ENCODE results near the gene GABBR2. TPM values are rescaled to one million over a fixed set of nuclear protein-coding genes. Genes with fewer than 3 reads are reported as not detected.

The GABBR2 gene
- total RNA-seq, 1 experiment from 2014 or later = 0.74 TPM

DNA sequence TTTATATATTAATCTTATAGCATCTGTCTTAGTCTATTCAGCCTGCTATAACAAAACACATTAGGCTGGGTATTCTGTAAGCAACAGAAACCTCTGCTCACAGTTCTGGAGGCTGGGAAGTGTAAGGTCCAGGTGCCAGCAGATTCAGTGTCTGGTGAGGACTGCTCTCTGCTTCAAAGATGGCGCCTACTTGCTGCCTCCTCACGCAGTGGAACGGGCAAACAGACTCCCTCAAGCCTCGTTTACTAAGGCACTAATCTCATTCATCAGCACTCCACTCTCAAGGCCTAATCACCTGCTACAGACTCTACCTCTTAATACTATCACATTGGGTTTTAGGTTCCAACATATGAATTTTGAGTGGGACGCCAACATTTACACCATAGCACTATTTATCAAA lies 448.1 kb downstream of the GABBR2 start:
- no peak for DNase-seq (ENCODE audit: low spot score)

DNA sequence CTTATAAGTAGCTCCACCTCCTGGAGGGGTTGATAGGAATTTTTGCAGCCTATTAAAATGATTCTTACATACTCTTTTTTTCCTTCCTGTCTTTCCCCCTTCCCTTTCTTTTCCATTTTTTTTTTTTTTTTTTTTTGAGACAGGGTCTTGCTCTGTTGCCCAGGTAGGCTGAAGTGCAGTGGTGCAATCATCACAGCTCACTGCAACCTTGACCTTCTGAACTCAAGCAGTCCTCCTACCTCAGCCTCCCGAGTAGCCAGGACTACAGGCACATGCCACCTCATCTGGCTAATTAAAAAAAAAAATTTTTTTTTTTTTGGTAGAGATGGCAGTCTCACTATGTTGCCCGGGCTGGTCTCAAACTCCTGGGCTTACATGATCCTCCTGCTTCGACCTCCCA lies 448.9 kb downstream of the GABBR2 start:
- no peak for DNase-seq (ENCODE audit: low spot score)

DNA sequence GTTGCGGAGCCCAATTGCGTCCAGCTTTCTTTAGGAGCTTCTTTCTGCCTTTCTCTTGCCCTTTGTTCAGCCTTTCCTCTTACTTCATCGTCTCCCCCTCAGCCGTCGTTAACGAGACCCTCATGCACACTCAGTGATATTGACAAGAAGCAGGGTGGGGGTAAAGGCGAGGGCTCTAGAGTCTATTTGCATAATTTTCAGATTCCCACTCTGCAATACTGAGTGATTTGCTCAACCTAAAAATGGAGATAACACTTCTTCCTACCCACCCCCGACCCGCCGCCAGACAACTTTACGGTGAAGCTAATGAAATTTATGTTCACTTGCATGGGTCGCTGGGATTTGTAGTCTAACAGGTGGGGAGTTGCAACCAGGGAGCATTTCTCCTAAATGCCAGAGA lies 452.0 kb downstream of the GABBR2 start:
- DNase-seq (ENCODE audit: low spot score) = peak; percentile 20

DNA sequence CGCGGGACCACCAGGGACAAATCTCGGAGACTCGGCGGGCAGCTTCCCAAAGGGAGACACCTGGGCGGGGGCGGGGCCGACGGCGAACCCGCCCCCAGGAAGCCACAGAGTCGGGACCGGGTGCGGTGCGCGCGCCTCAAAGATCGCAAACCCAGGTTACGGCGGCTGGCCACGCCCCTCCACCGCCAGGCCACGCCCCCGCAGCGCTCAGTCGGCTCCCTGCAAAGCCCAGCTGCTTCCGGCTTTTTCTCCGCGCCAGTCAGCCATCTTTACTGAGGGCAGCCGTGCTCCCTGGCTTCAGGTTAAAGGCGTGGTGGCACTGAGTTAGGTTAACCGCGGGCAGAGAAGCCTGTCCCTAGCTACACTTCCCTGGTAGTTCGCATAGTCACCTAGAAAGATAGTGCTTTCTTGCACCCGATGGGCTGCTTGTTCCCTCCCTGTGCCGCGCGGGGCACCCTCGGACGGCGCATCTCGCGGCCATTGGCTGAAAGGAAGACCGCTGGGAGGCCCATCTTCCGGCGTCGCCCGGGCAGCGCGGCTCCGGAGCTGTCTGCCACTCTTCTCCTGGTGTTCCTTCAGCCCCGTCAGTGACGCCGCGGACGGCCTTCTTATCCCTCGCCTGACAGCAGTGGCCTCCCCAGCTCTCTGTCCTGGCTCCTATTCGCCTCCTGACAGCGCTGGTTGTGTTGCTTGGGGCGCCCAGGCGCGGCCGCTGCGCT lies 453.0 kb downstream of the GABBR2 start, which contains the start of gene TBC1D2:
TBC1D2 (minus strand) TSS at position 72 of the 719 bp plus-strand sequence. CDS start 108 bp downstream, outside the sequence.
- peak; percentile 96 for DNase-seq (ENCODE audit: low spot score)

DNA sequence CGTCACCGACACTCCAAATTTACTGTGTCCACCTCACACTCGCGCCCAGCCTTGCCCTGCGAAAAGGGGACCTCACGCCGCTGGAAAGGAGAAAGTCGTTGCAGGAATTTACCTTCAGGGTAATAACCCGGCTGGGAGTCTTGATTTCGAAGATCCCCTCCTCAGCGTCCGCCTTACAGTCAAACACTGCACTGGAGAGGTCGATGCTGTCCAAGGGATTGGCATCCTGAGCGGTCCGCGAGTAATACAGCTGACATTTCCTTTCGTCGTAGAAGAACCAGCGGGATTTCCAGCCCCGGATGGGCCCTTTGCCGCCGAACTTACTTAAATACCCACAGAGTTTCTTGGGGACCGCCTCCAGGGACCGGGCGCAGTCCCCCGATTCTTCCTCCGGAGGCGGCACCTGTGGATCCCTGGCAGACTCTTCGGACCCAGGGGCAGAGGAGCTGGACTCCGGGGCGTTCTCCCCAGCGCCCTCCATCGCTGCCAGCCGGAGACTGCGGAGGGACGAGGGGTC lies 453.6 kb downstream of the GABBR2 start:
- DNase-seq (ENCODE audit: low spot score) = peak; percentile 70

DNA sequence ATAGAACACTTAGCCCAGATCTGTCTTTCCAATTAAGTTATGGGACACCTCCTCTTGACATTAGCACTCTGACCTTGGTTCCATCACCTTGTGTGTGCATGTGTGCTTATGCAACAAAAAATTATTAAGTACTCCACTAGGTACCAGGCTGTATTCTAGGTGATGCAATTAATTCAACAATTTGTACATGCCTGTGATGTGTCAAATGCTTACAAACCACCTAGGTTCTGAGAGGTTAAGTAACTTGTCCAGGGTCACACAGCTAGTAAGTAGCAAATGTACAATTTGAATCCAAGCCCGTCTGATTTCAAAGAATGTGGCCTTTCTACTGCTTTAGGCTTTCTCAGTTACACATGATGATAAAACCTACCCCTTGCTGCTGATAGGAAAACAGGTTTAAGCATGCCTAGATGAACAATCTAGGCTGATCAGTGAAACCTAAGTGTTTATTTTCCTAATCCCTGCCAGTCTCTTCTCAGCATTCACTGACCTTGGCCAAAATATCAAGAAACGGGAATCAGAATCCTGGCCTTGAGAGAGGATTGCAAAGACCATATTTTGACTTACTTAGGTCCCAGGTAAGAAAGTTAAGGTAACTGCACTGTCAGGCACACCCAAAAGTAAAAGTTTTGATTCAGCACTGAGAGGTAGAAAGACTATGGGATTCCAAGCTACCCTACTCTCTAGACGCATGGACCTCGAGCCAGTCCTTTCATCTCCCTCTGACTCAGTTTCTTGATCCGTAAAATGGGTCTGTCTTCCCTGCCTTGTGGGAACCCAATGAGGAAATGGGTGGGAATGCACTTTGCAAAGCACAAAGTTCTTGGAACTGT lies 454.3 kb downstream of the GABBR2 start:
- no peak for DNase-seq (ENCODE audit: low spot score)

DNA sequence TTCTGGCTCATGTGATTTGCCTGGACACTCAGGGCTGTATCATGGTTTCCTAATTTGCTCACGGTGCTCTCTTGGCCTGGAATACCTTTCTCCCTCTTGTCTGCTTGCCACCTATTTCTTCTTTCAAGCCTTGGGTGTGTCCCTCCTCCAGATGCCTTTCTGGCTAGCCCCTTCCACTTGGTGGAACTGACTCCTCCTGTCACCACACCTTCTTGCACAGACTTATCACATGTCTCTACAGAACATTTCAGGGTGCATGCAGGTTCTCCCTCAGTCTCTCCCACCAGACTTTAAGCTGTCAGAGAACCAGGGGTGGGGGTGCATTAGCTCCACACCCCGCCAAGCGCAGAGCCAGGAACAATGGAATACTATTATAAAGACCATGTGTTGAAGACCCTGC lies 455.2 kb downstream of the GABBR2 start:
- DNase-seq (ENCODE audit: low spot score) = peak; percentile 47

DNA sequence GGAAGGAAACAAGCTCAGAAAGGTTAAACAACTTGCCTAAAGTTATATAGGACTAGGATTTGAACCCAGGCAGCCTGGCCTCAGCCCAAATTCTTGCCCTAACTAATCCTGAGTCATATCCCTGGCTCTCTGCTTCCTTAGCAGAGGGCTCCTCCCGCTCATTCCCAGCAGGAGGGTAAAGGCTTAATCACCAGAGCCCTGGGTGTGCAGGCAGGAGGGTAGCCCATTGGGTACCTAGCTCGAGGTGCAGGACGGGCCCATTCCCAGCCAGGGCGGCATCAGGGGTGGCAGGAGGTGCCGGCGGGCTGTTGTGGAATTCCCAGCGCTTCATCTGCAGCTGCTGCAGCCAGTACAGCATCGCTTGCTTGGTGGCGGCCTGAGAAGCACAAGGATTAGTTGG lies 457.2 kb downstream of the GABBR2 start:
- DNase-seq (ENCODE audit: low spot score) = peak; percentile 99

DNA sequence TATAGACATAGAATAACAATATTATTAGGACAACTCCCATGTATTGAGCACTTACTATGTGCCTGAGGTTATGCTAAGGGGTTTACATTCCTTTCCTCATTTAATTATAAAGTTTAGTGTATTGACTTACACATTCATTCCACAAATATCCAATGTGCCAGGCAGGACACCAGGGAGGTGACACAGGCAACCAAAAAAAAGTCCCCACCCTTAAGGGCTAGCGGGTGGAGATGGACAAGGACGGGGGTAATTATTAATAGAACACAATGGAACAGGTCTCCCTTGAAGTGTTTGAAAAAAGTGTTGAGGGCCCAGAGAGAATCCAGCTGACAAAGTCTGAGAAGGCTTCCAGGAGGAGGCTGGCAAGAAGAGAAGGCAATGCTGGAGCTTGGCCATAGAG lies 459.0 kb downstream of the GABBR2 start:
- no peak for DNase-seq (ENCODE audit: low spot score)

DNA sequence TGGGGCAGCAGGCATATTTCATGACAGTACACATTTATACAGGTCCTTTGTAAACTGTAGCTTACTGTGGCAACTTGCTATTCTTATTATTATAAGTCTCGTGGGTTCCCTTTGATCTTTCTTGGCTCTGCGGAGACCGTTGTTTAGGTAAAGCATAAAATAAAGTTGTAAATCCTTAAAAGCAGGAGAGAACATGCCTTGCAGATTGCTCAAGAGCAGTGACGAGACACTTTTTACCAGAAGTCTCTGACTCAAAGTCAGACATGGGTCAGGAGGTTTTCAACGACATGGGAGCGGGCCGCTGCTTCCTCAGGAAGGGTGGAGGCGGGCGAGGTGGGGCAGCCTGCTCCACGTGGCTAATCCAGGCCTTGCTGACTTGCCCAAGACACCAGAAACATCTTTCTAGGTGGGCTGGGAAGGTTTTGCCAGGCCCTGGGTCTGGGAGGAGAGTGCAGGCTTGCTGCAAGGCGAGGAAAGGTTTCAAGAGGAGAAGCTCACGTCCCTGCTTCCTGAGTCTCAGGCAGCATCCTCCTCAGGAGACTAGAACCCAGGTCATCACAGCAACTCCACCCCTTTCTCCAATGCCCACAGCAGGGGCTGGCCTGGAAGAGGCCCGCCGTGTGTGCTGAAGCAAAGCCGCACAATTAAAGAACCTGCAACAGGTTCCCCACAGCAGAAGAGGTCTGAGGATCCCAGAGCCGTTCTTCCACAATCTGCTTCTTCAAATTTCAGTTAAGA lies 459.8 kb downstream of the GABBR2 start:
- peak; percentile 94 for DNase-seq (ENCODE audit: low spot score)

DNA sequence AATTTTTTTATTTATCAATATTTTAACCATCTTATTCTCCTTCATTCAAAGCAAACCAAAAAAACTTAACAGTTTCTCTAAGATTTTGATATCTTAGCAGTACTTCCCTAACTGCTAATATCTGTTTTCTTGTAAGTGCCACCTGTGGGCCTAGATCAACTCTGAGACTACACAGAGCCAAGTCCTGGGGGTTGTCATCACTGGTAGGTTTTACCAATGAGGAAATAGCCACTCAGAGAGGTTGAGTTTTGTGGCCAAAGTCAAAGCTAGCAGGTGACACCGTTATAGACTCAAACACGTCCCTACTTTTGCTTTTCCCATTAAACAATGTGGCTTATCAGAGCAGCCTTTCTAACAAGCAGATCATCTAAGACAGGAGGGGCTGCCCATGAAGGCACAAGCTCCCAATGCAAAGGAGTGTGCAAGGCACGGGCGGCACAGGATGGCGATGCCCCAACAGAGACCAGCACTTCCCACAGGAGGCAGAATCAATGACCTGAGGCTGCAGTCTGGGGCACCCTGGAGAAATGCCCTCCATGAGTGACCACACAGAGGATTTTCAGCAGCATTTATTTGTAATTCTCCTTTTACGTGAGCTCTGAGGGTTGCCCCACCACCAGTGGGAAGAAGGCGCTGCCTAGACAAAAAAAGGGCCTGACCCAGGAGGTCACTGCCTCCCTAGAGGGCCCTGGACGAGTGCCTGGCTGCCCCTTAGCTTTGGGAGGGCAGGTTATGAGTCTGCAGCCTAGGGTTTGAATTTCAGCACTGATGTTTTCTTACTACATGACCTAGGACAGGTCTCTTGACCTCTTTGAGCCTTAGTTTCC lies 460.7 kb downstream of the GABBR2 start:
- DNase-seq (ENCODE audit: low spot score) = no peak

DNA sequence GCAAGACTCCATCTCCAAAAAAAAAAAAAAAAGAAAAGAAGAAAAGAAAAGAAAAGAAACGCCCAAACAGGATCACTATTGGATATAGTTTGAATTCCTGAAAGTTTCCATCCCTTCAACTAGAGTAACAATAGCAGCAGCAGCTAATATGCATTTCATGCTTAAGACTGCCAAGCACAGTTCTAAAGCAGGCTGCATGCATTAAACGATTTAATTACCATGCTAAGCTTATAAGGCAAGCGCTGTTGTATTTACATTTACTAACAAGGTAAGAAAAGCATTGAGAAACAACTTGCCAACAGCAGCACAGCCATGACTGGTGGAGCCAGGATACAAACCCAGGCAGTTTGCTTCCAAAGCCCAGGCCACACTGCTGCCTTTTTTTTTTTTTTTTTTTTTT lies 466.3 kb downstream of the GABBR2 start:
- DNase-seq (ENCODE audit: low spot score) = no peak

DNA sequence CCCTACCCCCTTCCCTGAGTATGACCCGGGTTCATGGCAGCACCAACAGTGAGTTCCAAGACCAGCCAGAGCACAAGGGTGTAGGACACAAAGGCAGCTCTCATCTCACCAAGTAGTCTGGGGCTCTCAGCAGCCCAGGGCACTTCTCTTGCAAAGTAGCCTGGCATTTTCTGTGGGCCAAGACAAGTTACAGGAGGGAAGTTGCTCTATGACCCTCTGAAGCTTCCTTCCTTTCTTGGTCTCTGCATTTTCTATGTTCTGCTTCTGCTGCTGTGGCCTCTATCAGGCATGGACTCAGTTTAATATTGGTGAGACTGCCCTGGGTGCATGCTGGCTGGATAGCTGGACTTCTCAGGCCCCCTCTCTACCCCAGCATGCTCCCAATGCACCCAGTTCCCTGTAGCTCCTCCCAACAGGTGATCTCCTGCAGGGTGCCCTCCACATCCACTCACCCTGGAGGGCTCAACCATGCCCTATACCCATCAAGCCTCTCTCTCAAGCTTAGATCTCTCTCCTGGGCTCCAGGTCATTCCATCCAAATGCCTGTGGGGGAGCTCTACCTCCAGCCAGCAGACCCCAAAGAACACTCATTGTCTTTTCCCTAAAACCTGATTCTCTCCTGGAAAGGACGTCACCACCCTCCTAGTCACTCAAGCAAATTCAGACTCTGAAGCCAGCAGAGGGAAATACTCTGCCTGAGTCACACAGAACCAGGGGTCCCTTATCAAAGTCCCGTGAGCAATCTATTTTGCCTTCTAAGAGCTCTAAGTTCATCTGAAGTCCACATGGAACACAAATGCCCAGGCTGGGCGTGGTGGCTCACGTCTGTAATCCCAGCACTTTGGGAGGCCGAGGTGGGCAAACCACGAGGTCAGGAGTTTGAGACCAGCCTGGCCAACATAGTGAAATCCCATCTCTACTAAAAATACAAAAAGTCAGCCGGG lies 467.1 kb downstream of the GABBR2 start:
- no peak for DNase-seq (ENCODE audit: low spot score)

DNA sequence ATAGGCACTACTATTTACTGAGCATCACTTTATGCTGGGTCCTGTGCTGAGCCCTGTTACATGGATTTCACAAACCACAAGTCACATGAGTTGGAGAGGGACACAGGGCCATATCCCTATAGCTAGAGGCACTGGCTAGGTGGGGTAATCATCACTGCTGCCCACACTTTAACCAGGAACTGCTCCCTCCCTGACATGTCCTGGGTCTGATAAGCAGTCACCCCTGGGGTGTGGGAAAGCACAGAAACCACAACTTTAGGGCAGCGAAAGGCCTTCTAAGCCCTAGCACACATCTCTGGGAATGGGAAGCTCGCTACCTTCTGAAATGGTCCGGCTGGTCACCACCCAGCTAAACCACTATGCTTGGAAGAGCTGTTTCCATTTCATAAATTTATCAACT lies 468.3 kb downstream of the GABBR2 start:
- no peak for DNase-seq (ENCODE audit: low spot score)

Other genes starting within 250 kb of the GABBR2 start
- gene ANKS6, start 87.6 kb upstream of the GABBR2 start, total RNA-seq (2014; rRNA removed; shearing (Covaris generic)) = 30.8 and 39.4 TPM in 2 replicates
- 4.0 and 5.4 TPM in 2 replicates for gene GALNT12, start 98.7 kb upstream of the GABBR2 start, total RNA-seq (2014; rRNA removed; shearing (Covaris generic))
- 0.09 and 0.12 TPM in 2 replicates for gene COL15A1, start 235.0 kb upstream of the GABBR2 start, total RNA-seq (2014; rRNA removed; shearing (Covaris generic))

Measured in A172 (cell line).